GM18499 (cell line): Measurements from ENCODE around the gene PKN3.
A peak's percentile ranks its signal among the peaks of the same experiment; 100 is the strongest.

Source experiments
- ATAC-seq: cut with Tn5 transposase; IDR thresholded peaks from one replicate; pipeline ENCODE4 v1.9.1; 2021; ENCODE audit warnings: moderate number of reproducible peaks; ENCODE audit not compliant: insufficient read depth, unreplicated experiment

Gene PKN3

DNA sequence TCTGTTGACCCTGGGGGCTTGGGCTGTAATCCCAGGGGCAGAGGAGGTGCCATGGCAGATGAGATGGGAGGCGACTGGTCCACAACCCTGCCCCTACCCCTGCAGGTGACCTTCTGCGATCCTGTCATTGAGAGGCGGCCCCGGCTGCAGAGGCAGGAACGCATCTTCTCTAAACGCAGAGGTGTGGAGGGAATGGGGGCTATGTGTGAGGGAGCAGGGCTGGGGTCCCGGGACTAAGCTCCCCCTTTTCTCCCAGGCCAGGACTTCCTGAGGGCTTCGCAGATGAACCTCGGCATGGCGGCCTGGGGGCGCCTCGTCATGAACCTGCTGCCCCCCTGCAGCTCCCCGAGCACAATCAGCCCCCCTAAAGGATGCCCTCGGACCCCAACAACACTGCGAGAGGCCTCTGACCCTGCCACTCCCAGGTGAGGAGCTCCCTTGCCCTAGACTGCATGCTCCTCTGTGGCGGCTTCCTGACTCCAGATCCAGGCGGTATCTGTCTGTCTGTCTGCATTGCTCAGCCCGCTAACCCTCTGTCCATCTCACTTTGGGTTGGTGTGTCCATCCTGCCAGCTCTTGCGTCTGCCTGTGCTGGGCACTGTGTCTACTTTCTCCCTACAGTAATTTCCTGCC lies 11.8 kb downstream of the PKN3 start:
- no peak for ATAC-seq

DNA sequence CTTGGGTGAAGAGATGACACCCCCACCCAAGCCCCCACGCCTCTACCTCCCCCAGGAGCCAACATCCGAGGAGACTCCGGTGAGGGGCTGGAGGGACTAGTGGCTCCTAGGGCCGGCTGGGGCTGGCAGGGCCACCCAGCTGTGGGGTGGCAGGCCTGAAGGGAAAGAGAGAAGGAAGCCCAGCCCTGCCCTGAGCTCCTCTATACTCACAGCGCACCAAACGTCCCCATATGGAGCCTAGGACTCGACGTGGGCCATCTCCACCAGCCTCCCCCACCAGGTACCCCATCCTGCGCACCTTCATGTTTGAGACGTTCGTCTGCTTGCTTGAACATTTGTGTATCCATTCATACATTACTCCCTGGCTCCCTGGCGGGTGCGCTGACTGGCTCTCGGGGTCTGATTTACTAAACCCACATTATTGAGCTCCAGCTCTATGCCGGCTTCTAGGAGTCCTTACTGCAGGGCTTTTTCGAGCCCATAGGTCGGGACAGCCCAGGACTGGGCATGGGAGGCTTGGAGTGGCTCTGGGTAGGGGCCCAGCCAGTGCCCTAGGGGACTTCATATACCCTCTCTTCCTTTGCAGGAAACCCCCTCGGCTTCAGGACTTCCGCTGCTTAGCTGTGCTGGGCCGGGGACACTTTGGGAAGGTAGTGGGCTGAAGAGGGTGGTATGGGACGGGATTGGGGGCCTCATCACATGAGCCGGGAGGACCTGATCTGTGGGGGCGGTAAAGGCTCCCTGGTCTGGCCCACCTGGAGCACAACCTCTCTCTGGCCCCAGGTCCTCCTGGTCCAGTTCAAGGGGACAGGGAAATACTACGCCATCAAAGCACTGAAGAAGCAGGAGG lies 12.5 kb downstream of the PKN3 start:
- ATAC-seq = no peak

DNA sequence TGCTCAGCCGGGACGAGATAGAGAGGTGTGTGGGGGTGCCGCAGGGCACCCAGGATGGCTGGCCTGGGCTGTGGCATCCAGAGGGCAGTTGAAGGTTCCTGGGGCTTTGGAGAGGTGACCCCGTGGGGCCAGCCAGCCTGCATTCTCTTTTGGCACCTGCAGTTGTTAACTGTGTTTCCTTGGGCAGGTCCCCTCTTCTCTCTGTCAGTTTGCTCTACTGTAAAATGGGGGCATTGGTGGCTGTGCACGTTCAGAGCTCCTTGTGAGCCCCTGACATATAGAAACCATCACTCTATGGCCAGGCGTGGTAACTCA lies 13.1 kb downstream of the PKN3 start:
- ATAC-seq = no peak

DNA sequence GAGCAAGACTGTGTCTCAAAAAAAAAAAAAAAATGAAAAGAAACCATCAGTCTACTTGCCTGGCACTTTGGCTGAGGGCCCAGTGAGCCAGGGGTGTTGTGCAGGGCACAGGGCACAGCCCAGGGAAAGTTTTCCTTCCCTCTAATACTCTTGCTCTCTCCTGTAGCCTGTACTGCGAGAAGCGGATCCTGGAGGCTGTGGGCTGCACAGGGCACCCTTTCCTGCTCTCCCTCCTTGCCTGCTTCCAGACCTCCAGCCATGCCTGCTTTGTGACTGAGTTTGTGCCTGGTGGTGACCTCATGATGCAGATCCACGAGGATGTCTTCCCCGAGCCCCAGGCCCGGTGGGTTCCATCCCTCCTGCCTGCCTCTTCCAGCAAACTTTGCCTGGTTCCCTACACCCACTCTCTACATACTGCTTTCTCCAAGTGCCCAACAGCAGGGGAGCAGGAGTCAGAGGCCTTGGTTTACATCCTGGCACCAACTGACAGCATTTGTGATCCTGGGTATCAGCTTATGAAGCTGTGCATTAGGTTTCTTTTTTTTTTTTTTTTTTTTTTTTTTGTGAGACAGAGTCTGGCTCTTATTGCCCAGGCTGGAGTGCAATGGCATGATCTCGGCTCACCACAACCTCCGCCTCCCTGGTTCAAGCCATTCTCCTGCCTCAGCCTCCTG lies 14.4 kb downstream of the PKN3 start:
- ATAC-seq = no peak

GRCh38 chr9:128718047-128718446 lies 15.7 kb downstream of the PKN3 start:
- no peak for ATAC-seq

DNA sequence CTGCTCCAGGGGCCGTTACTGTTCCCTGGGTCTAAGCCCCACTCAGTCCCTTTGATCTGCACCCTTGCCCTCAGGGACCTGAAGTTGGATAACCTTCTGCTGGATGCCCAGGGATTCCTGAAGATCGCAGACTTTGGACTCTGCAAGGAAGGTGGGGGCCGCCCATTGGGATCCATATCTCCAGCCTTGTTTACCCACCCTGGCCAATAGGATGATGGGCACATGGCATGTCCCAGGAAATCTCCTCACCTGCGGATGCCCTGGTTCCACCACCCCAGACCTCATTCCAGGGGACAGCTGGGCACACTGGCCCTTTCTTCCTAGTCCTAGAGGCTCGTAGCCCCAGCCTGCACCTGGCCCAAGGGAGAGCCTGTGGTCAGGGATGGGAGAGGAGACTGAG lies 16.2 kb downstream of the PKN3 start:
- ATAC-seq = no peak

- no peak for ATAC-seq
Measured at GRCh38 chr9:128719919-128720605, 17.8 kb downstream of the PKN3 start.

- ATAC-seq = no peak
Measured at GRCh38 chr9:128720841-128721486, 18.7 kb downstream of the PKN3 start.

DNA sequence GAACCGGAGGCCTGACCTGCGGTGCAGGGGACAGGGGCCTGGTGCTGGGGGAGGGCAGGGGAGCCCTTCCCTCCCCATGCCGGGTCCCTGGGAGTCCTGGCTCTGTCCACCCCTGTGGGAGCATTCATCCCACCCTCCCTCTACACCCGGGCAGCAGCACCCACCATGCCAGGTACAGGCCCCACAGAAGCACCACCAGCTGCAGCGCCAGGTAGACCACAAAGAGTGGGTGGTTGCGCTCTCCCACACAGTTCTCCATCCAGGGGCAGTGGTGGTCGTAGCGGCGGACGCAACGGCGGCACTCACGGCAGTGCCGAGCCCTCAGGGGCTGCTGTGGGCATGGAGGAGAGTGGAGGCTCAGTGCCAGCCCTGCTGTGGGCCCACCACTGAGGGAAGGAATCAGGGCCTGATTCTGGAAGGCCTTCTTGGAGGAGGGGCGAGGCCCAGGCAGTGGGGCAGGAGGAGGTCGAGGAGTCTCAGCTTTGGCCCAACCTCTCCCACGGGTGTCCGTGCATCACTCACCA lies 19.2 kb downstream of the PKN3 start:
- ATAC-seq = no peak

DNA sequence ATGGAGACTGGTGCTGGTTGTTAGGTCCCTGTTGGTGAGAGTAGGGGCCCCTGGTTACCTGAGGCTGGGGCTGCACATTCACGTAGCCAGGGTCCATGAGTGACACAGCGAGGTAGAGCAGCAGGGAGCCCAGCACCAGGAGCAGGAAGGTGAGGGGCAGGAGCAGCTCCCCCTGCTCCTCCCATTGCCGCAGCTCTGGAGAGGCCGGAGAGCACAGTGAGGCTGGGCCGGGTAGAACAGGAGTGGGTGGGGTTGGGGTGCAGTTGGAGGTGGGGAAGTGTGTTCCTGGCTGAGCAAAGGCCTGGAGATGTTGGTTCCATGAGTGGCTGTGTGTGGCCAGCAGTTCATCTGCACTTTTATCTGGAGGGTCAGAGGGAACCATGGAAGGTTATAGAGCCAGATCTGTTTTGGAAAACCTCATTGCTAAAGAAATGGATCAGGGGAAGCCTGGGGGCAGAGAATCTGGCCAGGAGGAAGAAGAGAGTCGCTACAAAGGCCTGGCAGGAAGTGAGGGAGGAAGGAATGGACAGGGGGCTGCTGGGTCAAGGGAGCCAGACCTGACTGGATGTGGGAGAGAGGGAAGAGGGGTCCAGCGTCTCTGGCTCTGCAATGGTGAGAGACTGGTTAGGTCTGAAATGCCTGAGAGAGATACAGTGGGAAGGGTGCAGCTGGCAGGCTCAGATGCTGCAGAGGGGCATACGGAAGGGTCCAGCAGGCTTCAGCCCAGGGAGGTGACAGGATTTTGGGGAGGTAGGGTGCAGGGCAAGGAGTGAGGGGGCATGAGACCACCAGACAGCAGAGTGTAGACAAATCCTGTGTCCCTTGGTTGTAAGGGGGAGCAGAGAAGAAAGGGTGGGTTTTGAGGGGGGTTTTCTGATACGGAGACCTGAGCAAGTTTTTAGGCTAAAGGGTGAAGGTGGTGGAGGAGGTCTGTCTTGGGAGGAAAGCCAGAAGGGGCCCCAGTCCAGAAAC lies 20.4 kb downstream of the PKN3 start:
- no peak for ATAC-seq

DNA sequence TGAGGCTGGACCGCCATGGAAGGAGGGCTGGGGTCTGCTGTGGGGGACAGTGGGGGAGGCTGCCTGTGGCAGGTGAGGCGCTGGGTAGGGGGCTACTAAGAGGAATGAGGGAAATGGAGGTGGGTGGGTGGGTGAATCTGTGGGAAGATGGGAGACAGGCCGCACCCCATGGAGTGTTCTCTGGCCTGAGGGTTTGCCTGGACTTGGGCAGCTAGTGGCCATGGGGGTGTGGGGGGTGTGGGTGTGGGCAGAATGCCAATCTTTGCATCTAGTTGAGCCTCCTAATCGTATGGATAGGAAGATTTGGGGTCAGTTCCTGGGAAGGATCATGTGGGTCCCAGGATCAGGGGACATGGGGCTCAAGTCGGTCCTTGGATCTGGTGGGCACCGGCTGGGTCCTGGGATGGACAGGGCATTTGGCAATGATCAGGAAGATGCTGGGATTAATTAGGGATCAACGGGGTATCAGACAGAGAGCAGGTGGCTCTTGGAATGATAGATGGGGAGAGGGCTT lies 21.1 kb downstream of the PKN3 start:
- ATAC-seq = no peak

- peak; percentile 71 for ATAC-seq
Measured at GRCh38 chr9:128723866-128724743, 21.8 kb downstream of the PKN3 start, which contains the start of gene ZDHHC12. TSS of gene ZDHHC12 (minus strand) at chr9:128724127. CDS start at chr9:128724093, 34 bp downstream.

DNA sequence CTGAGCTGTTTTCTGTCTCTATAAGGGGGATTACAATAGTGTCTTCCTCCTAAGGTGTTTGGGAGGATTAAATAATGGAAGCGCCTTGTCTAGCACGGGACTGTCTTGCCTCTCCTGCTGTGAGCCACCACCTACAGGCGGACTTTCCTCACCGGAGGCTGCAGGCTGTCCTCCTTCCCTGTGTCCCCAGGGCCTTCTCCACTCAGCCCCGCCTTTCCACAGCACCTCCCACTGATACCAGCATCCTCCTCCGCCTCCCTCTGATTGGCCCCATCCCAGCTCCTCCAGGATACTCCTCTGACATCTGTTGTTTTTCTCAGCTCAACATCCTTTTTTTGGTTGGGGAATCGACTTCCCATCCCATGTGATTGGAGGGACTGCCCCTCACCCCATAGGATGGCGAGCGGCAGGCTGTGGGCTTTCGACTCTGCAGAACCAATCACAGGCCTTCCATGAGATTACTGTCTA lies 22.5 kb downstream of the PKN3 start:
- ATAC-seq = peak; percentile 7

DNA sequence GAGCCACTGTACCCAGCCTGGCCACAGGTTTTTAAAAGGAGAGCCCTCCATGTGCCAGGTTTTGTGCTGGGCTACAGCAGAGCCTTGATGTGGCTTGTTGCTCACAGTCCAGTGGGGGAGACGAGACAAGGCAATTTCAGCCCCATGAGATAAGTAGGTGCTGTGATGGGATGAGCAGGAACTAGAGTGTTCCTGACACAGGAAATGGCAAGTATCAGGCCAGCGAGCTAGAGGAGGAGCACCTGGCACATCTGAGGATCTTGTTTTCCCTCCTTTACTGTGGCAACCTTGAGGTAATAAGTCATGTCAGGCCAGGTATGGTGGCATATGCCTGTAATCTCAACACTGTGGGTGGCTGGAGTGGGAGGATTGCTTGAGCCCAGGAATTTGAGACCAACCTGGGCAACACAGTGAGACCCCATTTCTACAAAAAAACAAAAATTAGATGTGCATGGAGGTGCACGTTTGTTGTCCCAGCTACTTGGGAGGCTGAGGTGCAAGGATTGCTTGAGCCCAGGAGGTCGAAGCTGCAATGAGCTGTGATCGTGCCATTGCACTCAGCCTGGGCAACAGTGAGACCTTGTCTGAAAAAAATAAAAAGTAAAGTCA lies 25.4 kb downstream of the PKN3 start:
- no peak for ATAC-seq

DNA sequence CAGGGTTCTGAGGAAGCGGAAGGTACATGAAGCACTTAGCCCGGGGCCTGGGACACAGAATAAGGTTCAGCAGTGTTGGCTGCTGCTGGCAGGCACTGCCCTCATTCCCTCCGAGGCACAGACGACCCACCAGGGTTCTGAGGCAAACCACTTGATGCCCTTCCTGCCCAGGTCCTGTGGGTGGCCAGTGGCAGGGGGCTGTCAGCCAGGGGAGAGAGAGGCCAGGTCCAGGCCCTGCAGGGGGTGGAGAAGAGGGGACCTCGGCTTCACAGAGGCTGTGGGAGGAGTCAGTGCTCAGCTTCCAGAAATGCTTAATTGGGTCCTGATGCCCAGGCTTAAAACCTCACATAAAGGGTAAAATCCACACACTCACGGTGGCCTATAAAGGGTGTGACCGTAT lies 26.0 kb downstream of the PKN3 start:
- ATAC-seq = no peak

DNA sequence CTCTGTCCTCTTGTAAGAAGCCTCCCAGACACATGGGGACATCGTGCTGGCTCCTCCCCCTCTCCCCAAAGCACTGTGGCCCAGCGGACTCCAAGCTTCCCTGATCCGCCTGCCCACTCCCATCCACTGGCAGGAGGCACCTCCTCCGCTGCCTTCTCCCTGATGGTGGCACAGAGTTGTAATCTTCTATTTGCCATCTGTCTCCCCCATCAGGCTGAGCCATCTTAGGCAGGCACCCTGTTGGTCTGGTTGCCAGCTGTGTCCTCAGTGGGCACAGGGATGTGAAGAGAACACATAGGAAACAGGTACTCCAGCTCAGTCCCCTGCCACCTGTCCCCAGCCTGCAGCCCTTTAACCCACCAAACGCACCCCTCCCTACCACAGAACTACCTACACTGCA lies 27.0 kb downstream of the PKN3 start:
- no peak for ATAC-seq

GRCh38 chr9:128729766-128730517 lies 27.6 kb downstream of the PKN3 start:
- no peak for ATAC-seq
